ENCODE results near the gene PLAAT3.
"Not testable (repeated sequence)": the region's sequence is repeated elsewhere in the genome, so short reads cannot be mapped to it uniquely, and the experiment has no call there.

PLAAT3 gene

GRCh38 chr11:63608353-63609345, 5.6 kb downstream of the PLAAT3 start:
- no peak for DNase-seq

DNA sequence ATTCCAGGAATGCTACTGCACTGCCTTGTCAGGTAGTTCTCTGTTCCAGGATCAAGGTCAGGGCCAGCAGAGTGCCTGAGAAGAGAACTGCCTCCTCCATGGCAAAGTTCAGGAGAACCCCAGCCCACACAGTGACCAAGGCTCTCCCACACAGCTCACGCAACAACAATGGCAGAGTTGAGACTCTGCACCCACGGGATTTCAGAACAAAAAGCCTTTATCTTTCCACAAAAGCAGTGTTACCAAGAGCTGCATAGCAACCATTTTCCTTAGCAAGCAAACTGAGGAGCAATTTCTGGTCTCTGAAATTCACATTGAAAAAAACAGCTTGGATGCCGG, 11.1 kb downstream of the PLAAT3 start:
- peak in 12 of 14 donors; percentile 12 to 77 (median 62) for DNase-seq

GRCh38 chr11:63602290-63603179, 11.7 kb downstream of the PLAAT3 start:
- not testable (repeated sequence) for DNase-seq

DNA sequence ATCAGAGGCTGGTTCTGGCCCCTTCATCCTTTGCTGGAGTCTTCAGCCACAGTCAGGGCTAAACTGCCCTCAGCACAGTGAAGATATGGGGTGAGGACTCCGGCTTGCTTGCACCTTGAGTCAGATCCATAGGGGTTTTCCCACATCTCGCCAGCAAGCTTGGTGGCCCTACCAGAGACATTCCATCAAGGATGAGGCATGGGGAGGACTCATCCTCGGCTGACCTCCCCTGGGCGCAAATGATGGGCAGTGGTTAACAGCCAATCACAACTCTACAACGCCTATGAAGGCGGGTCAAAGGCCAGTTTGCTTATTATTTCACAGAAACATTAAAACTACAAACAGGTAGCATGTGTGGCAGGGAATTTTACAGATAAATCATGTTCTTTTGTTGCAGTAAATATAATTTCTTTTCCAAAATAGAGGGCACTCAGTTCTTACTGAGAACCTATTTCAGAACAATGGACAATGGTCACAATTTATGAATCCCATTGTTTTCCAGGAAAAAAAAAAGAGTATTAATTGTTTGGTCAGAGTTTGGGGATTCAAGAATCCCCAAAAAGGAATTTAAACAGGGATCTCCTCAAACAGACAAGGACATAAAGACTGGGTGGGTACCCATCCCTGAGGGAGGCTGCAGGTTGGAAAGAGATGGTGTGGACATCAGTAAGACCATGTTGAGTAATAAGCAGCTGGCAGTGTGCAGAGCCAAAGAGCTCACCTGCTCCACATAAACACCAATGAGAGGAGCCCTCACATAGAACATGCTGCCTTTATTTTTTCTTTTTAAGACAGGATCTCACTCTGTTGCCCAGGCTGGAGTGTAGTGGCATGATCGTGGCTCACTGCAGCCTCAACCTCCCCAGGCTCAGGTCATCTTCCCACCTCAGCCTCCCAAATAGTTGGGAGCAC, 14.8 kb downstream of the PLAAT3 start:
- DNase-seq = peak in 4 of 14 donors; percentile 28 to 49 (median 33)

GRCh38 chr11:63598556-63598955, 15.7 kb downstream of the PLAAT3 start:
- DNase-seq = no peak

DNA sequence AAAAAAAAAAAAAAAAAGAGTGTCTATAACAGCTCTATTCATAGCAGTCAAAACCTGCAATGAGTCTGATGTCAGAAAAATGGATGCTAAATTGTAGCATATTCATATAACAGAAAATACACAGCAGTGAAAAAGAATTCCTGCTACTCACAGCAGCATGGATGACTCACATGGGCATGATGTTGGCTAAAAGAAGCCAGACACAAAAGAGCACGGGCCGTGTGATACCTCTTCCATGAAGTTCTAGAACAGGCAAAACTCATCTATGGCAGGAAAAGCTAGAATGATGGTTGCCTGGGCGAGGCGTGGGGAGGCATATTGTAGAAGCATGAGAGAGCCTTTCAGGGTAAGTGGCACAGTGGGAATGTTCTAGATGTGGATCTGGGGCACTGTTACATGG, 18.9 kb downstream of the PLAAT3 start:
- DNase-seq = no peak

DNA sequence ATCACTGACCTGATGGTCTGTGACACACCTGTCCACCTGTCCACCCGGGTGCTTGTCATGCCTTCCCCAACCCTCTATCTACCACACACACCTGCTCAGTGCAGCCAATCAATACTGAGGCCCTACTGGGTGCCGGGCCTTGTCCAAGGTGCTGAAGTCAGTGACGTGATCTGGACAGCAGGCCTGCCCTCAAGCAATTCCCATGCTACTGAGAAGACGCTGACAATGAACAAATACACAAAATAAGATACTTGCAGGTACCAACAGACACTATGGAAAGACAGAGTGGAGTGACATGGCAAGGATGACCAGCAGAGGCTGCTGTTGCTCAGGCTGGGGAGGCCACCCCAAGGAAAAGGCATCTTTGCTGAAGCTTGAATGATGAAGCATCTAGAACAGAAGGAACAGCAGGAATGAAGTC, 21.2 kb downstream of the PLAAT3 start:
- peak in 2 of 14 donors; percentile 23 to 35 for DNase-seq

DNA sequence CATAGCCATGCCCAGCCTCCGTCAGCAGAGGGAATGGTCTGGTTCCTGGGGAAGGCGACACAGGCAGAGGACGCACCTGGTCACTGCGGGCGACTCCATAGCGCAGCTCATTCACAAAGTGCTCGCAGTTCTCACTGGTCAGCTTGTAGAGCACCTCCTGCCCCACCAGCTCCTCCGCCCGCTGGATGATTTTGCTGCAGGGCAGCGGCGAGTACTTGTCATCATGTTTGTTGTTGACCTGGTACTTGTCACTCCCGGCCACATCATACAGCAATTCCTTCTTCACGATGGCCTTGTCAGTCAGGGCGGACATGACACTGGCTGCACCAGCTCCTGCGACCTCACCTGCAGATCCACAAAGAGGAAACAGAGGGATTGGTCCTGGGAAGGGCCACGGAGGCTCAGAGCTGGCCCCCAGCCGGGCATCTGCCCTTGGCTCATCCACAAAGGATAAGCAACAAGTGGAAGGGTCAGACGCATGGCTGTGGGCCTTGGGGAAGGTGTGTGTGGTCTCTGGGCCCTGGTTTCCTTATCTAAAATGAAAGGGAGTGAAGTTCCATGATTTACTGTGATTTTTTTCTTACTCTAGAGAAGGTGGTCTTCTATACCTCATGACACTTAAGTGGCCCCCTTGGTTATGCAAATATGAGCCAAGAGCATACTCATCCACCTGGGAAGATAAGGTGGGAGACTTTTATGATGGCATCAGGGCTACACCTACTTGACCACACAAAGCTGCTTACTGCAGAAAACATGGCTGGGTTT, 24.0 kb downstream of the PLAAT3 start:
- no peak for DNase-seq

DNA sequence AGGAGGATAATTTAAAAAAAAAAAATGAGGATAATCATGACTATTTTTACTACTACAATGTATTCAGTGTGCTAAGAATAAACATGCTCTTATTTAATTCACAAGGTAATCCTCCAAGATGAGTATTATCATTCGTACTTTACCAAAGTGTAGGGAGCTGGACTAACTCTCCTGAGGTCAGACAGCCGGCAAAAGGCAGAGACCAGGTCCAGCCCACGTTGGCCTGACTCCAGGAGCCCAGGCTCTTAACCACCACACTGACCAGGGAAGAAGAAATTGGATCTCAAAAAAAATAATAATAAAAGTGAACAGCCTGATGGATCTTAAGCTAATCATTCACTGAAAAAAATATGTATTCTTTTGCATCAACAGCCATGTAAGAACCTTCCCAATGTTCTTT, 25.2 kb downstream of the PLAAT3 start:
- no peak for DNase-seq

DNA sequence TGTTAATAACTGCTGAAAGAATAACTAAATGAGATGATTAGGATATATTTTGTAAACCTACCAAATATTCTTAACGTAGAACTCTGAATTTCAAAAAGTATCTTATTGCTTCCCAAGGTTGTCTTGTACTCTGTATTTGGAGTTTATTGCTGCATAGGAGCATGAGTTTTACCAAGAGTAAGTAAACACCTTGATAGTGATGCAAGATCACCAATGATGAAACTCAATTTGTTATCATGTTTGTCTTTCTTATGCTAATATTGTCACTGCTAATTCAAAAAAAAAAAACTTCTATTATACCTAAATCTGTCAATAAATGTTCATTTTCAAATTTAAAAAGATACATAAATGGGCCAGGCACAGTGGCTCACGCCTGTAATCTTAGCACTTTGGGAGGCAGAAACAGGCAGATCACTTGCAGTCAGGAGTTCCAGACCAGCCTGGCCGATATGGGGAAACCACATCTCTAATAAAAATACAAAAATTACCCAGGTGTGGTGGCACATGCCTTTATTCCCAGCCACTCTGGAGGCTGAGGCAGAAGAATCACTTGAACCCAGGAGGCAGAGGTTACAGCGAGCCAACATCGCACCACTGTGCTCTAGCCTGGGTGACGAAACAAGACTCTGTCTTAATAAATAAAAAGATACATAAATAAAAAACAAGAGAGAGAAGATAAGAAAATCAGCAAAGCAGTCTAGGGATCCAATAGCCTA, 27.6 kb downstream of the PLAAT3 start:
- DNase-seq = no peak

GRCh38 chr11:63583357-63583677, 30.9 kb downstream of the PLAAT3 start:
- peak in 1 of 14 donors; percentile 55 for DNase-seq

- DNase-seq = not testable (repeated sequence)
These were observed 33.0 kb downstream of the PLAAT3 start for GRCh38 chr11:63581224-63581623.

DNA sequence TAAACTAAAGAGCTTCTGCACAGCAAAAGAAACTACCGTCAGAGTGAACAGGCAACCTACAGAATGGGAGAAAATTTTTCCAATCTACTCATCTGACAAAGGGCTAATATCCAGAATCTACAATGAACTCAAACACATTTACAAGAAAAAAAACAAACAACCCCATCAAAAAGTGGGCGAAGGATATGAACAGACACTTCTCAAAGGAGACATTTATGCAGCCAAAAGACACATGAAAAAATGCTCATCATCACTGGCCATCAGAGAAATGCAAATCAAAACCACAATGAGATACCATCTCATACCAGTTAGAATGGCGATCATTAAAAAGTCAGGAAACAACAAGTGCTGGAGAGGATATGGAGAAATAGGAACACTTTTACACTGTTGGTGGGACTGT, 35.4 kb downstream of the PLAAT3 start:
- DNase-seq = not testable (repeated sequence)

DNA sequence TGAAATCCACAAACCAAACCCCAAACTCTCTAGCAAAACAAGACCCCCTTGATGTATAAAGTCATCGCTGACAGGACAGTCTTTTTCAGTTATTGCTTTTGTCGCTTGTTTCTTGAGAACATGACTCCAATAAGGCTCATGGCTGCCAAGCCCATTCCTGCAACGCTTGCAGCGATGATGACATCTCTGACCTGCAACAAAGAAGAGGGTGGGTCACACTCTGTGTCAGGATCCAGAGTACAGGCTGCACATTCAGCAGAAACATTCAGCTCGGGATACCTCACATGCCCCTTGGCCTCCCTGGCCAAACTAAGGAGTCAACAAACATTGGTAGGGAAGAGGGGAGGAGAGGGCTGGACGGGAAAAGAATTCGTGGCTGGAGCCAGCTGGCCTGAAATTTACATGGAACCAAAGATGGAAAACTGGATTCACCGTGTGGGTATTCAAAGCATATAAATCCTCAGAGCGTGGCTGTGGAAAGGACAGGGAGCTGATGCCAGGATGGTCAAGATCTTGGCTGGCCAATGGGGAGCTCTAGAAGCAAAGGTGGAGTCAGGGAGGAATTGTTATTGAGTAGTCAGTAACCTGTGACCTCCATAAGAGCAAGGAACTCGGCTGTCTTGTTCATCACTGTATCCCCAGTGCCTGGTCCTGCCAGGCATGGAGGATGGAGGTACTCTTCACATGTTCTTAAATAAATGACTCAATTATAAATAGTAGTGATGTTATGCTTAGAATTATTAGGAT, 39.2 kb downstream of the PLAAT3 start:
- DNase-seq = peak in 2 of 14 donors; percentile 18 to 33

DNA sequence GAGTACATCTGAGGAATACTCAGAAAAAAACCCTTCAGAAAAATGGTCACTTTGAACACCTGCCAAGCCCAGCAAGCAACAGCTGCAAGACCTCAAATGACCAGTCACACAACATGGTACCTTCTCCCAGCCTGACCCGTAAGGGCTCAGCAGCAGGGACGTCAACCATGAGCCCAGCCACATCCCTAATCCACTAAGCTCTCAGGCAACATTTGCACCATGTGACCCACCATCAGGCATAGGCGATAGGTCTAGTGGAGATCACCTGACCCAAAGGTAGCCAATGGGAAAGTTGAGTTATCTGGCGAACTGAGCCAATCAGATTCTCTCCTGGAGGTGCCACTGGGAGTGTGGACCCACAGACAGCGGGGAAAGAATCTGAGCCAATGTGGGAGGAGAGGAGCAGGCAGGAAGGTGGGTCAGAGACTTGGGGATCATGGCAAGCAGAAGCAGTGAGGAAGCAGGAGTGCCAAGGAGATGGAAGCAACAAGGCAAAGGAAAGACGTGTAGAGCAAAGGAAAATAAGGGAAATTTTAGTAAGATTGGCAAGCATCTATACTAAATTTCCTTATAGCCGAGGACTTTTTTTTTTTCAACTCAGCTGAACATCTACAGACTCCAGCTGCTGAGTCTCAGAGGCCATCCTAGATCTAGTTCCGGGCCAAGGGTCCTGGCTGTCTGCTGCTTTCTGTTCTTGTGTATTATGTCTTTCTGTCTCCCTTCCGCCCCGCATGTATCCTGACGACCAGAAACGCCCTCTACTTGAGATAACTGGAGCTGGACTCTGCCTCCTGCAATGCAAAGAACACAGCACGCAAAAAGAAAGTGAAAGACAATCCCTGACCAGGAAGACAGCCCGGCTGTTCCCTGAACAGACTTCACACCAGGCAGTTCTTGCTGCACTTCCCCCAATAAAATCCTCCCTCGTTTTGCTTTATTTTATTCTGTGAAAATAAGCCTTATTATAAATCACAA, 40.1 kb downstream of the PLAAT3 start:
- DNase-seq = peak in 2 of 14 donors; percentile 22 to 45

DNA sequence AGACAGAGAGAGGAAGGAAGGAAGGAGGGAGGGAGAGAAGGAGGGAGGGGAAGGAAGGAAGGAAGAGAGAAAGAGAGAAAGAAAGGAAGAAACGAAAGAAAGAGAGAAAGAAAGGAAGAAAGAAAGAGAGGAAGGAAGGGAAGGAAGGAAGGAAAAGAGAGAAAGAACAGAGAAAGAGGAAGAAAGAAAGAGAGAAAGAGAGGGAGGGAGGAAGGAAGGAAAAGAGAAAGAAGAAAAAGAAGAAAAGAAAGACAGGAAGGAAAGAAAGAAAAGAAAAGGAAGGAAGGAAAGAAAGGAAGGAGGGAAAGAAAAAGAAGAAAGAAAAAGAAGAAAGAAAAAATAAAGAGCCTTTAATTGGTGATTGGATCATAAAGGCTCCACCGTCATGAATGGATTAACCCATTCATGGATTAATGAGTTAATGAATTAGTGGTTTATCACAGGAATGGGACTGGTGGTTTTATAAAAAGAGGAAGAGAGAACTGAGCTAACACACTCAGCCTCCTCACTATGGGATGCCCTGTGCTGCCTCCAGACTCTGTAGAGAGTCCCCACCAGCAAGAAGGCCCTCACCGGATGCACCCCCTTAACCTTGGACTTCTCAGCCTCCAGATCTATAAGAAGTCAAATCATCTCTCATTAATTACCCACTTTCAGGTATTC, 42.1 kb downstream of the PLAAT3 start:
- DNase-seq = no peak

DNA sequence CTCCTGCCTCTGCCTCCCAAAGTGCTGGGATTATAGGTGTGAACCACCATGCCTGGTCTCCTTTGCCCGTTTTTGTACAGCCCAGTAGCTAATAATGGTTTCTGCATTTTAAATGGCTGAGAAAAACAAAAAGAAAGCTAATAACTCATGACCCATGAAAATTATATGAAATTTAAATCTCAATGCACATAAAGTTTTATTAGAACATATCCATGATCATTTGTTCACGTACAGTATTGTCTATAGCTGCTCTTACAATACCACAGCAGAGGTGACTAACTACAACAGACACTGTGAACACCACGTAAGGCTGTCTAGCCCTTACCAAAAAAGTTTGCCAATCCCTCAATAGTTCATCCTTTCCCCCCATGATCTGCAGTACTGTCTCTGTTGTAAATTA, 44.7 kb downstream of the PLAAT3 start:
- DNase-seq = no peak
